HCT116 (cell line): ENCODE results near the gene MYH11. TPM values are rescaled to one million over a fixed set of nuclear protein-coding genes. Genes with fewer than 3 reads are reported as not detected.

ENCODE experiments used
- ATAC-seq: fragments of 200-7000 bp; cut with Tn5 transposase; 2 replicates; pipeline ENCODE4 v1.9.1; 2020; ENCODE audit warnings: mild to moderate bottlenecking, moderate library complexity
- BruUV-seq: library from RNA; stranded (reverse); fragments of 400-500 nt; replicated peaks from 2 replicates; lab custom pipeline; 2021; lab: Mats Ljungman, UMichigan
- CTCF ChIA-PET: fragments of 300-600 bp; sonication (Branson Sonifier 250); formaldehyde crosslinking; loops from one replicate; lab custom pipeline; 2021; ENCODE audit warnings: antibody characterized with exemption; lab: Charles Lee
- POLR2A ChIA-PET: fragments of 300-600, 350-600 bp; sonication (Branson Sonifier 250); formaldehyde crosslinking; loops from one replicate; lab custom pipeline; 2021; ENCODE audit warnings: antibody characterized with exemption; lab: Charles Lee
- RAD21 ChIA-PET, 2 experiments: fragments of 300-600 bp; sonication (Branson Sonifier 250); formaldehyde crosslinking; loops; one replicate each; lab custom pipeline; 2023; ENCODE audit warnings: low total read pairs in 2 of 2; ENCODE audit not compliant: uncharacterized antibody in 2 of 2, unreplicated experiment in 2 of 2, low non-redundant PET in 1 of 2; lab: Charles Lee
- DNase-seq: peaks from one replicate; pipeline ENCODE4 v3.0.0-alpha.2; 2010; ENCODE audit warnings: low read depth, low spot score
- H2AFZ ChIP-seq: fragments of 200-600 bp; shearing (Covaris generic), sonication (generic); 2 replicates; pipeline ENCODE4 v1.6.1; 2017; ENCODE audit warnings: low read depth, mixed run types, mixed read lengths, antibody characterized with exemption, low read length; ENCODE audit not compliant: poor library complexity, severe bottlenecking
- H3K27ac ChIP-seq: 2 replicates; pipeline ENCODE4 v1.5.1; 2012; ENCODE audit warnings: low read depth, low read length
- H3K27me3 ChIP-seq: fragments of 200-600 bp; sonication (generic); 2 replicates; pipeline ENCODE4 v1.6.1; 2016; ENCODE audit warnings: mixed run types, low read length, mixed read lengths; ENCODE audit not compliant: insufficient read depth
- H3K36me3 ChIP-seq, 2 experiments: fragments of 200-500 bp in 1 of 2; fragments of 200-600 bp in 1 of 2; sonication (Bioruptor generic) in 1 of 2; sonication (generic) in 1 of 2; 2 replicates each; pipeline versions ENCODE4 v1.5.1 to v1.6.1; 2014 to 2016; ENCODE audit warnings: low read length in 2 of 2, inconsistent platforms in 1 of 2, mixed read lengths in 1 of 2, mixed run types in 1 of 2; ENCODE audit not compliant: insufficient read depth in 2 of 2, control insufficient read depth in 1 of 2
- H3K4me1 ChIP-seq, 2 experiments: fragments of 200-600 bp in 1 of 2; sonication (generic) in 1 of 2; 2 replicates each; pipeline versions ENCODE4 v1.5.1 to v1.6.1; 2012 to 2017; ENCODE audit warnings: low read length in 2 of 2, inconsistent platforms in 1 of 2, mild to moderate bottlenecking in 1 of 2, mixed read lengths in 1 of 2, mixed run types in 1 of 2, moderate library complexity in 1 of 2; ENCODE audit not compliant: insufficient read depth in 2 of 2, control insufficient read depth in 1 of 2
- H3K4me2 ChIP-seq: fragments of 200-600 bp; sonication (generic); 2 replicates; pipeline ENCODE4 v1.6.1; 2017; ENCODE audit warnings: mixed run types, low read length, mixed read lengths
- H3K4me3 ChIP-seq, 2 experiments: fragments of 200-600 bp in 1 of 2; sonication (generic) in 1 of 2; replicated peaks in 1 of 2; 2 replicates each; pipeline ENCODE4 v1.5.1; 2011 to 2016; ENCODE audit warnings: low read length in 2 of 2, control low read depth in 1 of 2, low read depth in 1 of 2, mild to moderate bottlenecking in 1 of 2, mixed read lengths in 1 of 2, mixed run types in 1 of 2
- H3K79me2 ChIP-seq: fragments of 200-600 bp; sonication (generic); 2 replicates; pipeline ENCODE4 v1.6.1; 2017; ENCODE audit warnings: mild to moderate bottlenecking, mixed run types, low read length, moderate library complexity, mixed read lengths; ENCODE audit not compliant: insufficient read depth
- H3K9ac ChIP-seq: fragments of 200-600 bp; sonication (generic); 2 replicates; pipeline ENCODE4 v1.6.1; 2016; ENCODE audit warnings: low read length, mixed read lengths
- H3K9me2 ChIP-seq: fragments of 200-600 bp; sonication (generic), shearing (Covaris generic); 2 replicates; pipeline ENCODE4 v1.6.1; 2017; ENCODE audit warnings: mixed run types, mild to moderate bottlenecking, moderate library complexity; ENCODE audit not compliant: insufficient read depth
- H3K9me3 ChIP-seq, 2 experiments: fragments of 200-500 bp in 1 of 2; fragments of 200-600 bp in 1 of 2; sonication (Bioruptor generic) in 1 of 2; sonication (generic) in 1 of 2; 2 replicates each; pipeline ENCODE4 v1.6.1; 2014 to 2017; ENCODE audit warnings: low read length in 2 of 2, mixed read lengths in 2 of 2, inconsistent platforms in 1 of 2, low read depth in 1 of 2, mild to moderate bottlenecking in 1 of 2, mixed run types in 1 of 2, moderate library complexity in 1 of 2; ENCODE audit not compliant: control insufficient read depth in 1 of 2, insufficient read depth in 1 of 2
- H4K20me1 ChIP-seq: fragments of 200-600 bp; sonication (generic), shearing (Covaris generic); 2 replicates; pipeline ENCODE4 v1.6.1; 2017; ENCODE audit warnings: mixed run types, mild to moderate bottlenecking, moderate library complexity; ENCODE audit not compliant: insufficient read depth
- CBX3 ChIP-seq: IDR thresholded peaks from 2 replicates; pipeline ENCODE4 v1.6.1; 2012; ENCODE audit warnings: low read depth
- CEBPB ChIP-seq: IDR thresholded peaks from 2 replicates; pipeline ENCODE4 v1.6.1; 2012; ENCODE audit warnings: low read depth
- EGR1 ChIP-seq: IDR thresholded peaks from 2 replicates; pipeline ENCODE4 v1.6.1; 2012; ENCODE audit warnings: low read depth
- ELF1 ChIP-seq: IDR thresholded peaks from 2 replicates; pipeline ENCODE4 v1.6.1; 2012; ENCODE audit warnings: low read depth, borderline replicate concordance
- EZH2 ChIP-seq: fragments of 200-600 bp; sonication (generic); IDR thresholded peaks from 2 replicates; pipeline ENCODE4 v1.6.1; 2017; ENCODE audit warnings: antibody characterized with exemption, mixed run types
- EZH2phosphoT487 ChIP-seq: fragments of 200-600 bp; IDR thresholded peaks from 2 replicates; pipeline ENCODE4 v1.6.1; 2018; ENCODE audit warnings: antibody characterized with exemption, borderline replicate concordance
- JUND ChIP-seq: IDR thresholded peaks from 2 replicates; pipeline ENCODE4 v1.6.1; 2012
- POLR2A ChIP-seq: IDR thresholded peaks from 2 replicates; pipeline ENCODE4 v1.7.0; 2011; ENCODE audit warnings: borderline replicate concordance; ENCODE audit not compliant: insufficient read depth, insufficient read length; ENCODE audit errors: extremely low read depth
- POLR2AphosphoS5 ChIP-seq: IDR thresholded peaks from 2 replicates; pipeline ENCODE4 v1.6.1; 2011; ENCODE audit warnings: mild to moderate bottlenecking, low read depth, low read length, moderate library complexity
- SIN3A ChIP-seq: IDR thresholded peaks from 2 replicates; pipeline ENCODE4 v1.6.1; 2012; ENCODE audit warnings: low read depth
- SP1 ChIP-seq: IDR thresholded peaks from 2 replicates; pipeline ENCODE4 v1.6.1; 2012; ENCODE audit warnings: low read depth
- SRF ChIP-seq: IDR thresholded peaks from 2 replicates; pipeline ENCODE4 v1.6.1; 2012; ENCODE audit warnings: low read depth
- TCF7L2 ChIP-seq: IDR thresholded peaks from 2 replicates; pipeline ENCODE4 v1.7.0; 2011; ENCODE audit warnings: borderline replicate concordance, inconsistent platforms; ENCODE audit not compliant: insufficient read depth, insufficient read length; ENCODE audit errors: extremely low read depth
- YY1 ChIP-seq: IDR thresholded peaks from 2 replicates; pipeline ENCODE4 v1.6.1; 2011; ENCODE audit warnings: low read length, low read depth, moderate library complexity, mild to moderate bottlenecking; ENCODE audit not compliant: insufficient replicate concordance; ENCODE audit errors: extremely low read depth
- ZFX ChIP-seq: fragments of 450-650 bp; IDR thresholded peaks from 2 replicates; pipeline ENCODE4 v1.6.1; 2017
- ZNF274 ChIP-seq: fragments of 200-500 bp; sonication (Bioruptor generic); IDR thresholded peaks from 2 replicates; pipeline ENCODE4 v1.6.1; 2014; ENCODE audit warnings: mild to moderate bottlenecking, low read depth, low read length, inconsistent platforms
- intact Hi-C: fragments of 100-400 bp; cut with micrococcal nuclease; formaldehyde crosslinking; loops from 2 replicates; pipeline ENCODE4 v1.10.0; 2022
- total RNA-seq: library from RNA; stranded (reverse); gene quantifications from one replicate; pipeline ENCODE4 v1.2.1, GENCODE V29; 2021; ENCODE audit not compliant: unreplicated experiment
- TF ChIP-seq, protein P1 (sequence below): IDR thresholded peaks from 2 replicates; pipeline ENCODE4 v1.6.1; 2011; ENCODE audit warnings: mild to moderate bottlenecking, low read length, moderate library complexity; ENCODE audit not compliant: insufficient replicate concordance; ENCODE audit errors: extremely low read depth
- TF ChIP-seq, protein P2 (sequence below): IDR thresholded peaks from 2 replicates; pipeline ENCODE4 v1.6.1; 2012
- TF ChIP-seq, protein P3 (sequence below): IDR thresholded peaks from 2 replicates; pipeline ENCODE4 v1.6.1; 2012
- TF ChIP-seq, protein P4 (sequence below): IDR thresholded peaks from 2 replicates; pipeline ENCODE4 v1.6.1; 2012; ENCODE audit warnings: low read depth

The MYH11 gene
- total RNA-seq, 1 experiment from 2014 or later: 0.61 TPM

DNA sequence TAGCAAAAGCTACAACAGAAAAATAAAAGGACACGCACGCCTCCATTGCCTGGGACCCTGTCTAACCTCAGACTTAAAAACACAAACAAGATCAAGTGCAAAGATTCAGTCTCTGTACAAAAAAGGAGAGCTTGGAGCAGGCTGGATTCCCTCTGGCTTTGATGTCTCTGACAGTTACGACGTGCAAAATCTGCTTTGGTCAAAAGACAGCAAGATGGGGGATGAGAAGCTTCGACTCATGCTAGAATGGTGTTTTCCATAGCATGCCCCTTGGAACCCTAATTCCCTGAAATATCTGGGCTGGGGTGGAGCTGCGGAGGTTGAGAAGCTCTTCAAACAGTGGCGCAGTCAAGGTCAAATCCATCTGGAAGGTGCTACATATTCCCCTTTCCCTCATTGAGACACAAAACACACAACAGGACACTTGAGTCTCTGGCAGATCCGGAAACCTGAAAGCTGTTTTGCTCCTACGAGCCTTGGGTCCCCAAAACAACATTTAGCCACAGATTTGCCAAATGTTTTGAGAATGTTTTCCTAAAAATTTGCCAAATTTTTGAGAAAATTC is 9.1 kb downstream of the MYH11 start:
- H3K4me3 ChIP-seq: no peak overlapping the region
- no TSS peak for BruUV-seq
- ChIA-PET POLR2A (interaction anchor here (0.6 kb wide), 1 partner anchor 11 kb away, joined by 3 read pairs; no protein-coding TSS in a partner anchor), RAD21 (interaction anchor here in 1 of 2 experiments (0.6 kb wide), 1 partner anchor 182 kb away, joined by 3 read pairs; no protein-coding TSS in a partner anchor), CTCF (interaction anchor here (1.5 kb wide), 1 partner anchor 26 kb away, joined by 4 read pairs; no protein-coding TSS in a partner anchor)
- no peak overlapping the region for H2AFZ ChIP-seq
- H3K9me2 ChIP-seq: no peaks in the 10 kb centered on the region
- no peak overlapping the region for H3K27ac ChIP-seq
- no peaks in the 10 kb centered on the region for H4K20me1 ChIP-seq
- intact Hi-C loops: no loop called here
- no peak for DNase-seq
- no peaks in the 10 kb centered on the region for H3K79me2 ChIP-seq
- H3K4me1 ChIP-seq: no peaks in the 10 kb centered on the region
- no peak overlapping the region for H3K4me2 ChIP-seq
- H3K27me3 ChIP-seq: no peaks in the 10 kb centered on the region
- no peak overlapping the region for H3K9ac ChIP-seq
- TF ChIP-seq, protein P1, sequence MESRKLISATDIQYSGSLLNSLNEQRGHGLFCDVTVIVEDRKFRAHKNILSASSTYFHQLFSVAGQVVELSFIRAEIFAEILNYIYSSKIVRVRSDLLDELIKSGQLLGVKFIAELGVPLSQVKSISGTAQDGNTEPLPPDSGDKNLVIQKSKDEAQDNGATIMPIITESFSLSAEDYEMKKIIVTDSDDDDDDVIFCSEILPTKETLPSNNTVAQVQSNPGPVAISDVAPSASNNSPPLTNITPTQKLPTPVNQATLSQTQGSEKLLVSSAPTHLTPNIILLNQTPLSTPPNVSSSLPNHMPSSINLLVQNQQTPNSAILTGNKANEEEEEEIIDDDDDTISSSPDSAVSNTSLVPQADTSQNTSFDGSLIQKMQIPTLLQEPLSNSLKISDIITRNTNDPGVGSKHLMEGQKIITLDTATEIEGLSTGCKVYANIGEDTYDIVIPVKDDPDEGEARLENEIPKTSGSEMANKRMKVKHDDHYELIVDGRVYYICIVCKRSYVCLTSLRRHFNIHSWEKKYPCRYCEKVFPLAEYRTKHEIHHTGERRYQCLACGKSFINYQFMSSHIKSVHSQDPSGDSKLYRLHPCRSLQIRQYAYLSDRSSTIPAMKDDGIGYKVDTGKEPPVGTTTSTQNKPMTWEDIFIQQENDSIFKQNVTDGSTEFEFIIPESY: no peak
- TF ChIP-seq, protein P2, sequence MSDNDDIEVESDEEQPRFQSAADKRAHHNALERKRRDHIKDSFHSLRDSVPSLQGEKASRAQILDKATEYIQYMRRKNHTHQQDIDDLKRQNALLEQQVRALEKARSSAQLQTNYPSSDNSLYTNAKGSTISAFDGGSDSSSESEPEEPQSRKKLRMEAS: no peak
- TF ChIP-seq, protein P3, sequence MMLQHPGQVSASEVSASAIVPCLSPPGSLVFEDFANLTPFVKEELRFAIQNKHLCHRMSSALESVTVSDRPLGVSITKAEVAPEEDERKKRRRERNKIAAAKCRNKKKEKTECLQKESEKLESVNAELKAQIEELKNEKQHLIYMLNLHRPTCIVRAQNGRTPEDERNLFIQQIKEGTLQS: no peak
- TF ChIP-seq, protein P4, sequence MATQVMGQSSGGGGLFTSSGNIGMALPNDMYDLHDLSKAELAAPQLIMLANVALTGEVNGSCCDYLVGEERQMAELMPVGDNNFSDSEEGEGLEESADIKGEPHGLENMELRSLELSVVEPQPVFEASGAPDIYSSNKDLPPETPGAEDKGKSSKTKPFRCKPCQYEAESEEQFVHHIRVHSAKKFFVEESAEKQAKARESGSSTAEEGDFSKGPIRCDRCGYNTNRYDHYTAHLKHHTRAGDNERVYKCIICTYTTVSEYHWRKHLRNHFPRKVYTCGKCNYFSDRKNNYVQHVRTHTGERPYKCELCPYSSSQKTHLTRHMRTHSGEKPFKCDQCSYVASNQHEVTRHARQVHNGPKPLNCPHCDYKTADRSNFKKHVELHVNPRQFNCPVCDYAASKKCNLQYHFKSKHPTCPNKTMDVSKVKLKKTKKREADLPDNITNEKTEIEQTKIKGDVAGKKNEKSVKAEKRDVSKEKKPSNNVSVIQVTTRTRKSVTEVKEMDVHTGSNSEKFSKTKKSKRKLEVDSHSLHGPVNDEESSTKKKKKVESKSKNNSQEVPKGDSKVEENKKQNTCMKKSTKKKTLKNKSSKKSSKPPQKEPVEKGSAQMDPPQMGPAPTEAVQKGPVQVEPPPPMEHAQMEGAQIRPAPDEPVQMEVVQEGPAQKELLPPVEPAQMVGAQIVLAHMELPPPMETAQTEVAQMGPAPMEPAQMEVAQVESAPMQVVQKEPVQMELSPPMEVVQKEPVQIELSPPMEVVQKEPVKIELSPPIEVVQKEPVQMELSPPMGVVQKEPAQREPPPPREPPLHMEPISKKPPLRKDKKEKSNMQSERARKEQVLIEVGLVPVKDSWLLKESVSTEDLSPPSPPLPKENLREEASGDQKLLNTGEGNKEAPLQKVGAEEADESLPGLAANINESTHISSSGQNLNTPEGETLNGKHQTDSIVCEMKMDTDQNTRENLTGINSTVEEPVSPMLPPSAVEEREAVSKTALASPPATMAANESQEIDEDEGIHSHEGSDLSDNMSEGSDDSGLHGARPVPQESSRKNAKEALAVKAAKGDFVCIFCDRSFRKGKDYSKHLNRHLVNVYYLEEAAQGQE: no peak
- TF ChIP-seq SRF (no peak), POLR2A (no peak), CEBPB (no peak), JUND (no peak), ZFX (no peak), EGR1 (no peak), CBX3 (no peak), EZH2phosphoT487 (no peak), ELF1 (no peak), ZNF274 (no peak), TCF7L2 (no peak), EZH2 (no peak), SP1 (no peak), SIN3A (no peak), YY1 (no peak), POLR2AphosphoS5 (no peak)
- no peaks in the 10 kb centered on the region for H3K36me3 ChIP-seq
- ATAC-seq: no peak
- no peaks in the 10 kb centered on the region for H3K9me3 ChIP-seq
